ENCODE measurements around the gene NIPBL.

Gene NIPBL

DNA sequence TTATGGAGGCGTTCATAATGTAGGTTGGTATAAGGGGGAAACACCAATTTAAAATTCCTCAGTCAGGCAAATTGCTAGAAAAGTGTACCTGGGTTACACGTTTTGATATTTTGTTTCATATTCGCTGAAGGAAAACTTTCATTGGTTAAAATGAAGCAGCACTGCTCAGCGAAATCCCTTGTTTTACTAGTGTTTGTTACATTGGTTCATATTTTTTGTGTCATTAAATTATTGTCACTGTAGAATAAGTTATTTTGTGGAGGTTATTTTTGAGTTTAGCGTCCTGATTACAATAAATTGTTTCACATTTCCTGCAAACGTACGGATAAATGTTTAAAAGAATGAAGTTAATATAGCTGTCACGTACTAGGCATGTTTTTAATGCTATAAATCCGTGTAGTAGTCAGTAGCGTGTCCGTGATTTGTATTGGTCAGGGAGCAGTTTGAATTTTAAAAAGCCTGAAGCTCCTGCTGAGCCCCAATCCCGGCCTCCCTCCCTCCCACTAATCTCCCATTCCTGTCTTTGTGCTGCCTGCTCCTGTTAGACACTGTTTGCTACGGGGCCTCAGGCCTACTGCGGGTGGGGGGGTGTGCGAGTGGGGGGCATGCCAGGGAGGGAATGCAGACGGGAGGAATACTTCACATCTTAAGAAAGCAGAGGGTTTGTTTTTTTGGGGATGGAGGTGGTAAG is 2.0 kb downstream of the NIPBL start:
- TF ChIP-seq, protein P1, sequence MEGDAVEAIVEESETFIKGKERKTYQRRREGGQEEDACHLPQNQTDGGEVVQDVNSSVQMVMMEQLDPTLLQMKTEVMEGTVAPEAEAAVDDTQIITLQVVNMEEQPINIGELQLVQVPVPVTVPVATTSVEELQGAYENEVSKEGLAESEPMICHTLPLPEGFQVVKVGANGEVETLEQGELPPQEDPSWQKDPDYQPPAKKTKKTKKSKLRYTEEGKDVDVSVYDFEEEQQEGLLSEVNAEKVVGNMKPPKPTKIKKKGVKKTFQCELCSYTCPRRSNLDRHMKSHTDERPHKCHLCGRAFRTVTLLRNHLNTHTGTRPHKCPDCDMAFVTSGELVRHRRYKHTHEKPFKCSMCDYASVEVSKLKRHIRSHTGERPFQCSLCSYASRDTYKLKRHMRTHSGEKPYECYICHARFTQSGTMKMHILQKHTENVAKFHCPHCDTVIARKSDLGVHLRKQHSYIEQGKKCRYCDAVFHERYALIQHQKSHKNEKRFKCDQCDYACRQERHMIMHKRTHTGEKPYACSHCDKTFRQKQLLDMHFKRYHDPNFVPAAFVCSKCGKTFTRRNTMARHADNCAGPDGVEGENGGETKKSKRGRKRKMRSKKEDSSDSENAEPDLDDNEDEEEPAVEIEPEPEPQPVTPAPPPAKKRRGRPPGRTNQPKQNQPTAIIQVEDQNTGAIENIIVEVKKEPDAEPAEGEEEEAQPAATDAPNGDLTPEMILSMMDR (IDR thresholded peaks at IDR 0.05; ENCODE audit: borderline replicate concordance, control extremely low read depth, extremely low read depth, insufficient read depth, missing control alignments), result no peak
- in situ Hi-C loops (cut with MboI; ENCODE audit: low sequenced_read_pairs, unreplicated experiment), result loop anchor here (10.0 kb wide), 1 partner anchor 144 kb away; no protein-coding TSS in a partner anchor
- no peak for DNase-seq (ENCODE audit: low spot score)

DNA sequence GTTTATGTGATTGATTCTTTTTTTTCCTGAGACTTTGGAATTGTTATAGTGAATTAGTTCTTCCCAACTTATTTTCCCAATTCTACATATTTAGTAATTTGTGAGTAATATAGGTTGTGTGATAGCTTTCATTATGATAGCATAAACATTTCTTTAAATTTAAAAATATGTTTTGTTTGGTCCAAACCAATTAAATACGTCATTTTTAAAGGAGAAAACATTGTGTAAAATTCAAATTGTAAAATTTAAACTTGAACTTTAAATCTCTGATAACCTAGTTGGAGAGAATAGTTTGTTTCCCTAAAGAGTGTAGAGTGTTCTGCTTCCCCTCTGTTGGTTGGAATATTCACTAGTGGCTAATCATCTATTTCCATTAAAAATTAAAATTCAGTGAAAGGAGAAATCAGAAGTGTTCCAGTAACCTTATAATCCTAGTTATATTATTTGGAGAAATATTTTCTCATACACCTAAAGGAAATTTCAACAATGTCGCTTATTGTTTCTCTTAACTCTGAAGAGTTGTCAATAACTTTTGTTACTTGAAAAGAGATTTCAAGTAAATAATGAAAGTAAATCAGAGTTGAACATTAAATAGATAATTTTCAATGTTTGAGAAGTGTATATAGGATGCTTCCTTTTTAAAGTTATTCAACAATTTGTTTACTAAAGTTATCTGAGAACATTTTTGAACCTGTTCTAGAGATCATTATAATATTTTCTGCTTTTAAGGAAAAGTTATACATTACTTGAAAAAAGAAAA is 2.9 kb downstream of the NIPBL start:
- TF ChIP-seq, protein P1 (IDR thresholded peaks at IDR 0.05; ENCODE audit: borderline replicate concordance, control extremely low read depth, extremely low read depth, insufficient read depth, missing control alignments), result no peak

DNA sequence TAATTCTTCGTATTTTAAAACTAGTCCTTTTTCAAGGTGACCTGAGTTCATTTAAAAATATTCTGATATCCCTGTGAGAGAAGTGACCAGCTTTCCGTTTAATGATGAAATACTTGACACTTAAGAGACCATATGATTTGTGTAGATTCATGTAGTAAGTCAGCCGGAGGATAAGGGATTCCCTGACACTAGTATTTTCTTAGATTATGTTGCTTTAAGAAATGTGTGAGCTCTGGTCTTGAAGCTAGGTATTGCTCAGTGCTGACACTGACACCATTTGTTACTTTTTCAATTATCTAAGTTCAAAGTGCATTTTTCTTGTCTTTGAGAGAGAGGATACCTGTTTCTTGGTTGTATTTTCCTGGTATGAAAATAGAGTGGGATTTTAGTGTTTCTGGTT is 4.2 kb downstream of the NIPBL start:
- no peak for DNase-seq (ENCODE audit: low spot score)
- in situ Hi-C loops (cut with MboI; ENCODE audit: low sequenced_read_pairs, unreplicated experiment), result no loop called here
- TF ChIP-seq, protein P1 (IDR thresholded peaks at IDR 0.05; ENCODE audit: borderline replicate concordance, control extremely low read depth, extremely low read depth, insufficient read depth, missing control alignments), result no peak

More for the DNA sequence above, 2.9 kb downstream of the NIPBL start:
- in situ Hi-C loops (cut with MboI; ENCODE audit: low sequenced_read_pairs, unreplicated experiment), result loop anchor here (10.0 kb wide), 1 partner anchor 145 kb away; no protein-coding TSS in a partner anchor
- no peak for DNase-seq (ENCODE audit: low spot score)

DNA sequence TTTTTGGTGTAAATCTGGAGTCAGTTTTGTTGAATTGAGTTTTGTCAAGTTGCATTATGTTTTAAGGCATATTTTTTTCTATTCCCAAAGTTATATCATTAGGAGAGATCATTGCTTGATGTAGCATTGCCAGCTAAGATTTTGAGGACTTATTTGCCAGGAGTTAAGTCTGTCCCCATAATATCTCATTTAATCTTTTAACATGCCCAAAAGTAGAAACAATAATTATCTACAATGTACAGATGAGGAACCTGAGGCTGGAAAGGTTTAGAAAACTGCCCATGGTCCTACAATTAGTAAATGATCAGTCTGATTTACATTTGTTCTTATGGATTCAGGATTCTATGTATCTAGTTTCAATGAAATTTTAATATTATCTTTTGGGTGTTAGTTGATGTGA is 4.7 kb downstream of the NIPBL start:
- TF ChIP-seq, protein P1 (IDR thresholded peaks at IDR 0.05; ENCODE audit: borderline replicate concordance, control extremely low read depth, extremely low read depth, insufficient read depth, missing control alignments), result no peak
- in situ Hi-C loops (cut with MboI; ENCODE audit: low sequenced_read_pairs, unreplicated experiment), result no loop called here
- no peak for DNase-seq (ENCODE audit: low spot score)

DNA sequence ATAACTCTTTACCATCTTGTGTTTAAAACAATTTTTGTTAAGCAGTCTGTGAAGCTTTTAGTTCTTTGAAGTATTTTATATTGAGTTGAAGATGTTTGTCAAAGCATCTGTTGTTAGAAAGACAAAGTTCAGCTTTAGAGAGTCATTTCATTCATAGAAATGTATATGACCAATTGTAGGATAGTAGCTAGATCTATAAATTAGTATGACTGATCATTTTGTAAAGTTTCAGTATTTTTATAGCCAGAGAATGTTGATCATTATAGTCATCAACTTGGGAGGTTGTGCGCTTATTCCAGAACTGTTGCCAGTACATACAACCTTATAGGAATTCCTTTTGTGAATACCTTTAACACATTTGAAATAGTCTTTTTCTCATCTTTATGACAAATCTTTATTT is 5.2 kb downstream of the NIPBL start:
- TF ChIP-seq, protein P1 (IDR thresholded peaks at IDR 0.05; ENCODE audit: borderline replicate concordance, control extremely low read depth, extremely low read depth, insufficient read depth, missing control alignments), result no peak
- in situ Hi-C loops (cut with MboI; ENCODE audit: low sequenced_read_pairs, unreplicated experiment), result no loop called here
- DNase-seq (ENCODE audit: low spot score), result no peak

DNA sequence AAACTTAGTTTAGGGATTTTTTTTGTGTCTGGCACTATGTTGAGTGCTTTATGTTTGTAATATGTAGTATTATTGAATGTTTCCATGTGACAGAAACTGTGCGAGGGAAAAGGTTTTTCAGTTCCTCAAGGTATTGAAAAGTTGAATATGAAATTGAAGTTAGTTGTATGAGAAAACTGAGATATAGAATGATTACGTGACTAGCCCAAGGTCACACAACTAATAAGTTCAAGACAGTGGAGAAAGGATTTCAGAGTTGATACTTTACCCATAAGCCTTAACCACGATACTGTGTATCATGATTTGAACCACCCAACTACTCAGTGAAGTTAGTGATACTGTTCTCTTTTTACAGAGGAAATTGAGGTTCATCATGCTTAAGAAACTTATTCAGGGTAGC is 5.7 kb downstream of the NIPBL start:
- in situ Hi-C loops (cut with MboI; ENCODE audit: low sequenced_read_pairs, unreplicated experiment), result no loop called here
- TF ChIP-seq, protein P1 (IDR thresholded peaks at IDR 0.05; ENCODE audit: borderline replicate concordance, control extremely low read depth, extremely low read depth, insufficient read depth, missing control alignments), result no peak
- no peak for DNase-seq (ENCODE audit: low spot score)

Data from GM13976 (cell line).